Peyer's patch (tissue), 4 donors: Measurements from ENCODE around the gene S100A6.

ENCODE experiments used
- POLR2A ChIP-seq, 2 donors: fragments of 450-650 bp; IDR thresholded peaks; one replicate each; pipeline ENCODE4 v1.5.1; 2017; ENCODE audit warnings: antibody characterized with exemption in 2 of 2, mild to moderate bottlenecking in 2 of 2, moderate library complexity in 2 of 2
- TF ChIP-seq, protein P1 (sequence below), 6 experiments: fragments of 450-650 bp in 4 of 6; fragments of 200-600 bp in 2 of 6; sonication (generic) in 1 of 6; IDR thresholded peaks; one replicate each; pipeline ENCODE4 v1.5.1; 2017 to 2019; ENCODE audit warnings: antibody characterized with exemption in 6 of 6, mild to moderate bottlenecking in 3 of 6, moderate library complexity in 1 of 6

DNA sequence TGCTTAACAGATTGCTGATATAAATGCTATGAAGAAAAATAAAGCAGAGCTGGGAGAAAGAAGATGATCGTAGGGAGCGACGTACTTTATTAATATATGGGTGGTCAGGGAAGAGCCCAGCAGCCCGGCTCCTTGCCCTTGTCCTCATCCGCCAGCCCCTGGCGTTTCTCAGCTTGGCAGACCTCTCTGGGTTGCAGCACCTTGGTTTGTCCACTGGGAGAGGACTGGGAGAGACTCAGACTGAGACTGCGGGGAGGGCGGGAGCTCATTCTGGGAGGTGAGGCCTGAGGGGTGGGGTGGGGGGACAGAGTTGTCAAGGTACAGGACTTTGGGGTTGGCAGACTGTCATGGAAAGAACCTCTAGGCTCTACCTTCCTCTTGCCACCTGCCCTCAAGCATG, 16.5 kb upstream of the S100A6 start:
- TF ChIP-seq, protein P1, sequence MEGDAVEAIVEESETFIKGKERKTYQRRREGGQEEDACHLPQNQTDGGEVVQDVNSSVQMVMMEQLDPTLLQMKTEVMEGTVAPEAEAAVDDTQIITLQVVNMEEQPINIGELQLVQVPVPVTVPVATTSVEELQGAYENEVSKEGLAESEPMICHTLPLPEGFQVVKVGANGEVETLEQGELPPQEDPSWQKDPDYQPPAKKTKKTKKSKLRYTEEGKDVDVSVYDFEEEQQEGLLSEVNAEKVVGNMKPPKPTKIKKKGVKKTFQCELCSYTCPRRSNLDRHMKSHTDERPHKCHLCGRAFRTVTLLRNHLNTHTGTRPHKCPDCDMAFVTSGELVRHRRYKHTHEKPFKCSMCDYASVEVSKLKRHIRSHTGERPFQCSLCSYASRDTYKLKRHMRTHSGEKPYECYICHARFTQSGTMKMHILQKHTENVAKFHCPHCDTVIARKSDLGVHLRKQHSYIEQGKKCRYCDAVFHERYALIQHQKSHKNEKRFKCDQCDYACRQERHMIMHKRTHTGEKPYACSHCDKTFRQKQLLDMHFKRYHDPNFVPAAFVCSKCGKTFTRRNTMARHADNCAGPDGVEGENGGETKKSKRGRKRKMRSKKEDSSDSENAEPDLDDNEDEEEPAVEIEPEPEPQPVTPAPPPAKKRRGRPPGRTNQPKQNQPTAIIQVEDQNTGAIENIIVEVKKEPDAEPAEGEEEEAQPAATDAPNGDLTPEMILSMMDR (IDR thresholded peaks at IDR 0.05): no peak
- no peak for TF ChIP-seq POLR2A (IDR thresholded peaks at IDR 0.05)
